GM18870 (cell line): ENCODE measurements around the gene SRP14.

ENCODE experiments used
- ATAC-seq: cut with Tn5 transposase; IDR thresholded peaks from one replicate; pipeline ENCODE4 v1.9.1; 2021; ENCODE audit warnings: moderate library complexity; ENCODE audit not compliant: unreplicated experiment

Gene SRP14

DNA sequence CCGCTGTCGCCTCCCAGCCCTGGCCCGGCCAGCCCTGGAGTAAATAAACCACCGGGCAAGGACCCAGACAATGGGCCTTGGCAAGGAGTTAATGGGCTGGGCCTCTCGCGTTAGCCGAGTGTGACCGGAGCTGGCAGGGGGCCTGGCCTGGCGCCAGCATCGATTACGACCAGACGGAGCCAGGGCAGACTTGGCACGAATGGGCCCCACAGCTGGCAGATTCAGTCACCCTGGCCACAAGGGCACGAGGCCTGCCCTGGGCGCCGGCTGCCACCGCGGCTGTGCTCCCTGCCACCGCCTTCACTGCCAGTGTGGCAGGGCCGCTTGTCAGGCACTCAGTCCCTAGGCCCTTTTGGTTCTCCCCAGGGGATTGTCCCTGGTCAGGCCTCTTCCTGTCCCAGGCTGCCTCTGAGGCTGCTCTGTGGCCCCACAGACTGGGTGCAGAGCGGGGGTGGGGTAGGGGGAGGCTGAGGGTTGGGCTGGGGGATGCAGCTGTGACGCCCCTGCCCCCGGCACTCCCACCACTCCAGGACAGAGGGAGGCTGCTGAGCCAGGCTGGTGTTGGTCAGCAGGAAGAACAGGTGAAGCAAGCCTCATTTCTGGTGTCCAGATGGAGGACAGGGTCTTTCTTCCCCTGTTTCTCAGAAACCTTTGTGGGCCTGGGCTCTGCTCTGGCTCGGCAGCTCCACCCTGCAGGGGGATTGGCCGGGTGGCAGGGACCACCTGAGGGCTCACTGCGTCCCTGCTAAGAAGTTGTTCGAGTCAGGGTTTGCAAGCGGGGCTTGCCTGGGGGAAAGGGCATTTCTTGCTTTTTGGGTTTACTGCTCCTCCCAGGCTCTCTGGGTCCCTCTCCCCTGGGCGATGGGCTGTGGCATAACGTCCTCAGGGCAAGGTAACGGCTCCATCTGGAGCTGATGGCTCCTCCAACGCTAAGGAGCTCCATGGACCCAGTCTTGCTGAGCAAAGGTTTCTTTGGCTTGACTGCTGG lies 30.5 kb upstream of the SRP14 start:
- ATAC-seq, result no peak

DNA sequence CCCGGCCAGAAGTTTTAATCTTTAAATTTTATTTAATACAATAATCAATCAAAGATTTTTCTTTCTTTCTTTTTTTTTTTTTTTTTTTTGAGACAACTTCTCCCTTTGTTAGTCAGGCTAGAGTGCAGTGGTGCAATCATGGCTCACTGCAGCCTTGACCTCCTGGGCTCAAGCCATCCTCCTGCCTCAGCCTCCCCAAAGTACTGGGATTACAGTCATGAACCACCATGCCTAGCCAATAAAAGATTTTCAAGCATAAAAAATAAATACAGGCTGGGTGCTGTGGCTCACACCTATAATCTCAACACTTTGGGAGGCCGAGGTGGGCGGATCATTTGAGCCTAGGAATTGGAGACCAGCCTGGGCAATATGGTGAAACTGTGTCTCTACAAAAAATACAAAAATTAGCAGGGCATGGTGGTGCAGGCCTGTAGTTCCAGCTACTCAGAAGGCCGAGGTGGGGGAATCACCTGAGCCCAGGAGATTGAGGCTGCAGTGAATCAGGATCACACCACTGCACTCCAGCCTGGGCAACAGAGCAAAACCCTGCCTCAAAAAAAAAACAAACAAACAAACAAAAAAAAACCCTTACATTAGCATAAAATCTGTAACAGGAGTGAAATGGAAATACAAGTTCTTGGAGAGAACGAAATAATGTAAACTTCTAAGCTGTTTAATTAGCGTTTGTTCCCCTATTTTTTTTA lies 29.1 kb upstream of the SRP14 start:
- ATAC-seq, result no peak

DNA sequence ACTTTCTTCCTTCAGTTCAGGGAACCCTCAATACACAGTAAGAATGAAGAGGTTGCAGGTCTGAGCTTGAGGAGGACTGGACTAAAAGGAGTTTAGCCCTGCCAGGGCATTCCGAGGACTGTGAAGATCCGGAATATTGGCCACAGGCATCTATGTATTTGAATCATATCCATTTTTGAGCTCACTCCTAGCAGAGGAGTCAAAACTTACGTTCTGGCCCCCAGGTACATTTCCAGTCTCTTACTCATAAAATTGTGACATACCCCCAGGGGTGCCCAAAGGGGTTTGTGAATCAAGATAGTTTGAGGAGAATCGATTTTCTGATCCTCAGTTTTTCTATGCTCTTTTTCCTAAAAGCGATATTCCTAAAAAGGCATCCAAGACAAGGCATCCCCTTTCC lies 27.6 kb upstream of the SRP14 start:
- ATAC-seq, result no peak

DNA sequence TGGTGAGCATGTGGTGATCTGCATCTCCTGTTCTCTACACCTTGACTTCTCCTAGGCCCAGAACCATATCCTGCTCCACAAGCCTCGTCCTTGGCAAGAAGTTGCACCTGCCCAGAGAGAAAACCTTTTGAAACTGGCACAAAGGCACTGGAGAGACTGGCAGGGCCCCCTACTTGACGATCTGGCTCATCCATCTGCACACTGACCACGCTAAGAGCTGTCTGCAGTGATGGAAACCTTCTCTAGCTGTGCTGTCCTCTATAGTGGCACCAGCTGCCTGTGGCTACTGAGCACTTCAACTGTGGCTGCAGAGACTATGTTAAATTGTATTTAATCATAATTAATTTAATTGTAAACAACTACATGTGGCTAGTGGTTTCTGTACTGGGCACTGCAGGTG lies 26.2 kb upstream of the SRP14 start:
- ATAC-seq, result no peak

DNA sequence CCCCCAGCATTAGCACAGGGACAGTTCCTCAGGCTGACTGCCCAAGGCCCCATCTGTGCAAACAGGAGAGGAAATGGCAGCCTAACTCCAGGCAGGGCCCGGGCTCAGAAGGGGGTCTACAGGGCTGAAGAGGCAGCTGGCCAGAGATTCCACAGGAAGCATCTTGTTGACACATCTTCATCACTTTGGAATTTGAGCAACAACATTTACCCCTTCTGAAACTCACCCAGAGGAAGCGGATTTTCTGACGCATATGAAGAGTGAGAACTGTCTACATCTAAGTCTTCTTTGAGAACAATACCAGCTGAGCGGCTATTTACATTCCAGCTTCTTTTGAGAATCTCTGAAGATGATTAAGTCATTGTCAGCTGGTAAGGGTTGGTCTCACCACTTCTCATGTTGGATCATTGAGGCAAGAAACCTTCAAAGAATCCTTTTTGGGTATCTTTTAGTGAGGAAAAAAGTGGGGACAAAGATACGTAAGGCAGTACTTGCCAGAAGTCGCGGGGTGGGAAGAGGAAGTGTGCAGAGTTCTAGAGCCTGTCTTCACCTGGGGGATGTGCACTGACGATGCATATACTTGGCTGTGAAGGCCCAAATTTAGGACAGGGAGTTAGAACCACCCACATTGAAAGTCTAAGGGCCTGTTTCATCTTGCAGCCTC lies 25.4 kb upstream of the SRP14 start:
- ATAC-seq, result peak; percentile 53

DNA sequence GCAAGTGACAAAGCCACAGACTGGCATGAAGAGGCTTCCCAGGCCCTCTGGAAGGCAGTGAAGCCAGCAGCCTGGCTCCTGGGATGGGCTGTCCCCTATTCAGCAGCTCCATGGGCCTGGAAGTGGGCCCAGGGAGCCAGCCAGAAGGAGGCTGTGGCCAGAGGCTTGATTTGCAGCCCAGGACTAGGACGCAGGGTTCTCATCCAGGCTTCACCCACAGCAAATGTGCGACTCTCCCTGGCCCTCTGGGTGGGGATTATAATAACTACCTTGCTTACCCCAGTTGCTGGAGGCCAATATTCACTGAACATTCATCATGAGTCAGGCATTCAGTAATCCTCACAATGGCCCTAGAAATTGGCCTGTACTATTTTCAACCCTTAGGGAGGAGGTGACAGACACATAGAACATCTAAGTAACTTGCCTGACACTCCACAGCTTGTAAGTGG lies 24.6 kb upstream of the SRP14 start:
- ATAC-seq, result no peak

DNA sequence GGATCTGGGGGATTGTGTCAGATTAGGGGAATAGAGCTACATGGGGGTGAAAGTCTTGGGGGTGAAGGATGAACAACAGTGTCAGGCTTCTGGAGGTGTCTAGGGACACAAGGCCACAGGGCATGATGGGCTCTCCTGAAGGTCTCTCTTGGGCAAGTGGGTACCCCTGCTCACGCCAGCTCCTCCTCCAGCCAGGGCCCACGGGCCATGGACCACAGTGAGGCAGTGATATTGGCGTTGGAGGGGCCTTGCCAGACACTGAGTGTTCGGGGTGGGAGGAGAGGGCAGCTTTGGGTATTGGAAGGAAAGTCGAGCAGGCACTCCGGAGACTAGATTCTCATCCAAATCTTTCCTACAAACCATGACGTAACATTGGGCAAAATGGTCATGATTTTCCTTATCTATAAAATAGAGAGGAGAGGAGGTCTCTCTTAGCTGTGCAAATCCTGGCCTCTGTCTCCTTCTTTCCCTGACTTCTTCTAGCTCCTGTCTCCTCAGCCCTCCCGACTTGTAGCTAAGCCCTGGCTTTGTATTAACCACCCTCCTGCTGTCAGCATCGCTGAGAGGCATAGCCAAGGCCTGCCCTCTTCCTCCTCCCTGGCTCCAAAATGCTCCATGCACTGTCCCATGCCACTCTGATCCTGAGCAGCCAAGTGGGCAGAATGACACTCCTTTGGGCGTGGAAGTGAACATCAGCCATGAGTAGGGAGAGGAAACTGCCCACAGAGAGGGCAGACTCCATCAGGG lies 24.0 kb upstream of the SRP14 start:
- no peak for ATAC-seq

DNA sequence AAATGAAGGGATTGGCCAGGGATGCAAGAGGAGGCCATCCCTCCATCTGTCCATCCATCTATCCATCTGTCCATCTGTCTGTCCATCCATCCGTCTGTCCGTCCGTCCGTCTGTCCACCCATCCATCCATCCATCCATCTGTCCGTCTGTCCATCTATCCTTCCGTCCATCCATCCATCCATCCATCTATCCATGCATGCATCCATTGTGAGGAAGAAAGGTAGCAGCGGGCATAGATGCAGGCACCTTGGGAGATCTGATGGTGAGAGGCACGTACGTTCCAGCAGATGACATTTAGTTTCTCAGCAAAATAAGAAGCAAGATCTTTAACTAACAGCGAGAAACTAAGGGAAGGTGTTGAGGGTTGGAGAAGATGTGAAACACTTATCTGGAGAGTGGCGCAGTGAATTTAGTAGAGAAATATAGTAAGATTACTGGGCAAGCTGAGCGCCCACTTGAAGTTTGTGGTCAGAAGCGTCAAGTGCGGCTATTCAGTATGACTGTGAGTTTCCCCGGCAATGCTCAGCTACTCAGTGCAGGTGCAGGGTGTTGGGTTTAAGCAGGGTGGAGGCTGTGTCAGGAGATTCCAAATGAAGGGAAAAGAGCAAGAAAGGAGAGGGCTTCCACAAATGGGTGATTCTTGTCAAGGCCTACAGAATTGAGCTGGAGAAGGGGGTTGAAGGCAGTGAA lies 22.4 kb upstream of the SRP14 start:
- peak; percentile 57 for ATAC-seq

DNA sequence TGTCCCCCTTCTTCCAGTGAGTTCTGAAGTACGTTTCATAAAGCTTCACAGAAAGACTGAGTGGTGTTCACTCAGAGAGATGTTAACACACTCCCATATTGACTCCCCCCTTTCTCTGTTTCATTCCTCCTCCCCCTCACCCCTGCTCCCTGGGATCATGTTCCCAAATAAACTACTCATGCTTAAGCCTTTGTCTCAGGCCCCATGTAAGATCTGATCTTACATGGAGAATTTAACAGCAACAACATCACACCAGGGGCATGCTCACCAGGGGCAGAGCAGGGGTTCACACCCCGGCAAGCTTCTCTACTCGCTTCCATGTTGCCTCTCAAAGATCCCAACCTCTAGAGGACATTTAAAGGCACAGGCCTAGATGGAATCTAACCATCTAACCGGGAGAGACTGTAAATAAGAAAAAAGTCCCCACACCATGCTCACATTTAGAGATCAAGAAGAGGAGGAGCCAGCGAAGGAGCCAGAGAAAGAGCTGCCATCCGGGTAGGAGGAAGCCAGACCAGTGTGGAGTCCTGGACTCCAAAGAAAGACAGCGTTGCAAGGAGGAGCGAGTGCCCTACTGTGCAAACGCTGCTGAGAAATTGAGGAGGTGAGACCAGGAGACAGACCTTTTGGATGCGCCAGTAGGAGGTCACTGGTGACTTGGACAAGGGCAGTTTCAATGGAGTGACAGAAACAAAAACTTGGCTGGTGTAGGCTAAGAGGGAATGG lies 21.4 kb upstream of the SRP14 start:
- no peak for ATAC-seq

DNA sequence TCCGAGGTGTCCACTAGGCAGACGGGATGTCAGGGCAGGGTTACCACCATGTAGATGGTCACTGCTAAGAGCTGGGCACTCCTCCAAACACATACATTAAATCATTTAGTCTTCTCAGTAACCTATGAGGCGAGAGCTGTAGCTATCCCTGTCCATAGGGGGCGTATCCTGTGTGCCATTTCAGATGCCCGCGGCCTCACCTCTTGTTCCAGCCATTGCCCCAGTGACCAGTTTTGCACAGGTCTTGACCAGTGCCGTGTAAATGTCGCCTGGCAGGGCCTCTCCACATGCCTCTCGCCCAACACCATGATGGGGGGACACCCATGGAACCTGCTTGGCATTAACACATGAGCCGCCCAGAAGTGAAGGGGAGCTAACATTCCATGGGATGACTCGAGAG lies 20.8 kb upstream of the SRP14 start:
- no peak for ATAC-seq

DNA sequence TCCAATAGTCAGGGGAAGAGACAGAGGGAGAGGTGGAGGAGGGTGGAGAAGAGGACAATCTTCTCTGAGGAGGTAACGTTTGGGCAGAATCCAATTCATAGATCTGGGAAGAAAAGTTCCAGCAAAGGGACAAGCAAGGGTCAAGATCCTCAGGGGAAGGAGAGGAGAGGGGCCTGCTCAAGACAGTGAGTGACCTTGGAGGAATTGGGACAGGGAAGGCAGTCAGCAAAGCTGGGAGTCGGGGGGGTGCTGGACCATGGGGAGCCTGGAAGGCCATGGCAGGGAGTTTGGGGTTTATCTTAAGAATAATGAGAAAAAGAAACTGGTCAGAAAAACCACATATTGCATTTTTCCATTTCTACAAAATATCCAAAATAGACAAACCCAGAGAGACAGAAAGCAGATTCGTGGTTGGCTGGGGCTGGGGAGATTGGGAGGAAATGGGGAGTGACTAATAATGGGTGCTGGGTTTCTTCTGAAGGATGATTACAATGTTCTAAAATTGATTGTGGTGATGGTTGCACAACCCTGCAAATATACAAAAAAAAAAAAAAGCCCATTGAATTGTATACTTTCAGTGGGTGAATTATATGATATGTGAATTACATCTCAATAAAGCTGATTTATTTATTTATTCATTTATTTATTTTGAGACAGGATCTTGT lies 19.6 kb upstream of the SRP14 start:
- no peak for ATAC-seq

DNA sequence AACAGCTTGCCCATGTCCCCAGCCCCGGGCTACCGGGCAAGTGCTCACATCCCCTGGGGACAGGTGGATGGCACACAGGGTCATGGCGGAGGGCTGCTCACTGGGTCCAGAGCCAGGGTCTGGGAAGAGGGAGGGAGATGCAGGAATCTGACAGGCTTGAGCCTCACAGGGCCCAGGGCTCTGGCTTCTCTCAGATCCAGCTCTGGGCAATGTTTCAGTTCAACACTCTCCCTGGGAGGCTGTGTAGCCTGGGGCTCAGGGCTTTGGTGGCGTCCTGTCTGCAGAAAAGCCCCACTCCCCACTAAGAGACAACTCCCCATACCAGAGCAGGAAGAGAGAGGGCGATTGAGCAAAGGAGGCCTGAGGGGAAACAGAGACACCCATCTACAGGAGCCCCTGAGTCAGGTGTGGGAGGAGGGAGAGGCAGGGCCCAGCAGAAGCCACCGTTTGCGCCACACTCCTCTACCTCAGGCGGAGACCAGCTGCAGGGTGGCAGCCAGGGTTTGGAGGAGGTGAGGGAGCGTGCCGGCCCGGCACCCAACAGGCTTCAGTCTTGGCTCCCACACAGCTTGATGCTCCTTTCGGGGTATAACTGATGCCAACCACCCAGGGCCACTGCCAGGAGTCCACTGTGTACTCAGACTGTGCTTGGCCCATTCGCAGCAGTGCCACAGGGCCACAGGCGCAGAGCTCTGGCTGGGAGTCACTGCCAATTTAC lies 16.8 kb upstream of the SRP14 start:
- ATAC-seq, result no peak

DNA sequence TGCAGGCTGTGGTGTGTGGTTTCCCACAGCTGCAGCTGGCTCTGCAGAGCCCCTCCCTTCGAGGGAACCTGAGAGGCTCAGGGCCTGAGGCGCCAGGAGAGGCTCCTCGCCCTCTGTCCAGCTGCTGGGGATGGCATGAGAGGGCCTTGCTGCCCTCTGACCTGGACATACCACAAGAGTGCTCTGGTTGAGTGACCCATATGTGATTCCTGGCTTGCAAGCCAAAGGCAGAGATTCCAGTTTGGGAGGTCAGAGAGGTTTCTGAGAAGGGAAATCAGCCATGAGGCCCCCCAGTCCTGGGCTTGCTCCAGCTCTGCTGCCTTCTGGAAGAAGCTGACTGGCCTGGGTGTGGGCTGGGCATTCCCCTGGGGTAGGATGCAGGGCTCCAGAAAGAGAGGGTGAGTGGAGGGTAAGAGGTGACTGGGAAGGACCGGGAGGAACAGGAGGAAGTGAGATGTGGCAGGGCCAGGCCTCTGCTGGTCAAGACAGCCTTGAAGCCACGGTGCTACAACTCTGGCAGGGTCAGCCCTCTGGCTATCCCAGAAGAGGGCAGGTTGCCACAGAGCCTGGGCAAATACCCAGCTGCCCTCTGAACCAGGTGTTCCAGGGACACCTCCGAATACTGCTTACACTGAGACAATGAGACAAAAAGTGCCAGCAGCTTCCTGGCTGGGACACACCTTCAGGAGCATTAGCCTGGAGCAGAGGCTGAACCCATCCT lies 16.0 kb upstream of the SRP14 start:
- ATAC-seq, result no peak

DNA sequence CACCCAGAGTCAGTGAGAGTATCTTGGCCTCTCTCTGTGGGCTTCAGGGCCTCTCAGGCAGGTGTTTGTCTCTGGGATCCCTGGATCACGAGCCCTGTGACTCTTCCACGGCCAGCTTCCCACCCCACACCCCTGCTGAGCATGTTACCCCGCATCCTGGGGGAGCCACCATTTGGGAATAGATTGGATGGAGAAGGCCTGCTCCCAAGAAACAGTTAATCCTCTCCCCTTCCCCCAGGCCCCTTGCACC lies 15.5 kb upstream of the SRP14 start:
- no peak for ATAC-seq

DNA sequence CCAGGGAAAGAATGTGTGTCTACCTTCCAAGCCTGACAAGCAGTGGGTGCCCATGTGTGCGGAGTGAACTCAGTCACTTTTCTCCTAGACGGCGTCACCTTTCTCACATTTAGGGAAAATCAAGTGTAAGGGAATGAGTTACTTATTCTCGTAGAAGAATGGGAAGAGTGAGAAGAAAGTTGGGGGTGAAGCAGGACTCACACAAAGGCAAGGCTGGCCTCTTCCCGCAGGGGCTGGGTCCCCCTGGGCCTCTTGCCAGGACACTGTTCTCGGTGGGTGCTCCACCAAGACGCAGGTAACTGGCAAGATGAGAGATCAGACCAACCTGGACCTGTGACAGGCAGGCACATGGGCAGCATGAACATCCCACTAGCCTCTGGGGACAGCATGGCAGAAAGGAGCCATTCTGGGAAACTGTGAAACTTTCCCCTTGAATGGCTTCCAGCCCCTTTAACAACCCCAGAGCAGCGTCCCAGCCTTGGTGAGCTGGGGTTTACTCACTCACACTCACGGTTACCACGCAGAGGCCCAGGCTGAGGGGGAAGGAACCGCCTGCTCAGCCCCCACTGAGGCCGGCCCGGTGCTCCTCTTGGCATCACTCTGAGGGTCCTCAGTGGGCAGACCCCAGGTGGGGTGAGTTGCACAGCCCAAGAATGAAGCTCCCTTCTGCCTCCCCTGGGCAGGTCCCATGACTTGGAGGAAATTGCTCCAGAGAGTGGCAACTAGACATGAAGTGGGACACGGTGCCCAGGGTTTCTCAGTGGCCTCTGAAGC lies 15.0 kb upstream of the SRP14 start:
- no peak for ATAC-seq

DNA sequence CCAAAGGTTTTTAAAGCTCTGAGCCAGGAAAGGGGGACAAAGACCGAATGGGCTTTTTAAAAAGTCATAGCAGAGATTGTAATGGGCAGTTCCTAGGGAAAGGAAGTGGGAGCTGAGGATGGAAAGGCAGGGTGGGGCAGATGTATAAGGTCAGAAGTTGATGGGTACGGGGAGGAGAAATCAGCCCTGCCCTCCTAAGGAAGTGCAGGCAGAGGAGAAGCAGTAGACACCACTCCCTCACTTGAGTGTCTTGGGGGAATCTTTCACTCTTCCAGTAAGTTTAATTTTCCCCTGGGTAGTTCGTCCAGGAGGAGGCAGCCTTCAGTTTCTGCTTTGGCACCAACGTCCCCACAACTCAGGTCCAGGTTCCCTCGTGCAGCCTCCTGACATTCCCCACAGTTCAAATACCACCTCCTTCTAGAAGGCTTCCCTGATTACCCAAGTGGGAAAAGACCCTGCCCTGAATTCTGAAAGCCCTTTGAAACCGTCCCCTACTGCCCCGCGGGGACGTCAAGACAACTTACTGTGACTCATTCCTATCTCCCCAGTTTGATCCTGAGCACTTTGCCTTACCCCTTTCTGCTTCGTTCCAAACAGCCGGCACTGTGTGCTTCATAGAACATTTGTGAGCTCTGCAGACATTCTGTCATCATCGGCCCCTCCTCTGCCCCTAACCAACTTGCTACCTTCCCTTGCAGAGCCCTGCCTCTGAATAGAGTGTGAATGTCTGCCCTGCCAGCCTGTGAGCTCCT lies 14.3 kb upstream of the SRP14 start:
- ATAC-seq, result no peak

DNA sequence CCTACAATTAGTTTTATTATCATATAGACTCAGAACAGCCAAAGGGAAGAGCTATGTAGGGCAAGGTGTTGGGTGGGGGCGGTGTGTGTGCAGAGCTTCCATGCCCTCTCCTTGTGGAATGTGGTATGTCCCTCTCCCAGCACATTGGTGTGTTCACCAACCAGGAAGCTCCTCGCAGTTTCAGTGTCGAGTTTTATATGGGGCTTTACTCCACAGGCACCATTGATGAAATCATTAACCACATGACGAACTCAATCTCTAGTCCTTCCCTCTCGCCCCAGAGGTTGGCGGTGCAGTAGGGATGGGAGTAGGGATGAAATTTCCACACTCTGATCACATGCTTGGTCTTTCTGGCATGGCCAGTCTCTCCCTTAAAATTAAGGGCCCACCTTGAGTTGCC lies 13.6 kb upstream of the SRP14 start:
- no peak for ATAC-seq
